IPS-NIHi11 (cell line): Measurements from ENCODE around the gene RND3.

Experiments used
- DNase-seq: peaks from one replicate; pipeline ENCODE4 v3.0.0; 2012; ENCODE audit warnings: mixed read lengths, low spot score

RND3 gene

GRCh38 chr2:150441784-150442183 lies 45.7 kb downstream of the RND3 start:
- no peak for DNase-seq

- no peak for DNase-seq
Measured at GRCh38 chr2:150441226-150441625, 46.2 kb downstream of the RND3 start.

DNA sequence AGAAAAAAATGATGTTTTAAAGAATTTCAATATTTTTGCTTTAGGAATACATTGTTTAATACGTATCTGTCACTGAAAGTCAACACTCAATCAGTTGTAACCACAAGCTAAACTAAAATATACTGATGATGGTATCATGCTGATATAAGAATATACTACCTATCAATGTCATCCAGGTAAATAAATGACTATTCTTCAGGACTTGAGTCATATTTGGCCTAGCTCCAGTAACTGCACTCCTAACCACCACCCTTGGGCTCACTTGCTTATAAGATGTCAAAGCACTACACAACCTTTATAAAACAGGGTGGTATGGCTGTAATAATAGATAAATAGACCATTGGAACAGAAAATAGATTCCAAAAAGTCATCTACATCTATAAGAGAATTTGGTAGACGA lies 48.8 kb downstream of the RND3 start:
- no peak for DNase-seq

DNA sequence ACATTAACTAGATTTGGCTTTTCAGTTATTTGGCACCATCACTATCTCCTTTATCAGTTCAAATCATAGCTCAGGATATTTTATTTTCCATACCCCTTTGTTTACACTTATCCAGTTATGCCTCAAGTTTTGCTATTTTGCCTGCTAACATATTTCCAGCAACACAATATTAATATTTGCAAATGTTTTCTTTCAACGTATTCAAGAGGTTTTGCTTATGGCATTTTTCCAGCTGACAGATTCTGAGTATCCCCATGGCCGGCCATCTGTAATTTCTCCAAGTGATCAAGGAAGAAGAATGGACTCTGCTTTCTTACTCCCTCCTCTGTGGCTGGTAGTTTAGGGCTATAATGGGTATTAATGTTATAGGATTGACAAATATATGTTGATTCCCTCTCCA lies 49.4 kb downstream of the RND3 start:
- no peak for DNase-seq

DNA sequence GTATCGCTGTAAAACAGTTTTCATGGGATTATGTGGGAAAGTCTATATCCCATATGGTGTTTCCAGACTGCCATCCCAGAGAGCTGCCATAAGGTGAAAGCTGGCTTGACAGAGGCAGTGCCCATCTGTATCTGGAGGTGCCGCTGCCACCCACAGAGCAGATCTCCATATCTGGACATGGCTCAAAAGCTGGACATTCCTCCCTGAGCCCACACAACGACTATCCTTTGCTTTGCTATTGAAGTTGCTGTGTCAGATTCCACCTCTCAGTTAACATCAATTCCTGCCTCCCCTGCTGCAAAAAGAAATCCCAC lies 55.2 kb downstream of the RND3 start:
- no peak for DNase-seq

DNA sequence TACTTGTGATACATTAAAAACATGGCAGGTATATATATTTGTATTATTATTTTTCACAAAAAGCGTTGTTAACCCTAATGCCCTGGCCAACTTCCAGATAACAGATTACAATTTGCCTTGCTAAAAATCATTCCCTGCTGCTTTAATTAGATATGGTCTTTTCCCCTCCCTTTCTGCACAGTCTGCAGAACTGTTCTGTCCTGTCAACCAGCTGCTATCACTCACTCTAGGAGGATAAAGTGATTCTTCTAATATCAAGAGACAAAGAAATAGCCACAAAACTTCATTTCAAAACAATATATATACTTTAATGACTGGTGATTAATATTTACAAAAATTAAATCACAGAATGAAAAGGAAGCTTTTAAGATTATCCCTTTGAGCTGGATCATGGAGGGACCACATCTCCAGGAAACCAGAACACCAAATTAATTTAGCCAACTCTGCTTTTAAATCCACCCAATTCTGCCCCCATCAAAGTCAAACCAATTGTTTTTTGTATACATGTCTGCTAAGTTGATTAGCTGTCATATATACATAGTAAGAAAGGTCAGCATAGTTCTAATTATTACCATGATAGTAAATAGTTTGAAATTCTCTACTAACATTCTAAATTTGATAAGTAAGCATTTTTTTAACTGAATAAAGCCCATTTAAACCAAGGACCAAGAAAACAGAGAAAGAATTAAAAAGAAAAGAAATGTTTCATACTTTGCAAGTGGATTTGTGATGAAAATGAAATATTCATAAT lies 55.7 kb downstream of the RND3 start:
- no peak for DNase-seq

DNA sequence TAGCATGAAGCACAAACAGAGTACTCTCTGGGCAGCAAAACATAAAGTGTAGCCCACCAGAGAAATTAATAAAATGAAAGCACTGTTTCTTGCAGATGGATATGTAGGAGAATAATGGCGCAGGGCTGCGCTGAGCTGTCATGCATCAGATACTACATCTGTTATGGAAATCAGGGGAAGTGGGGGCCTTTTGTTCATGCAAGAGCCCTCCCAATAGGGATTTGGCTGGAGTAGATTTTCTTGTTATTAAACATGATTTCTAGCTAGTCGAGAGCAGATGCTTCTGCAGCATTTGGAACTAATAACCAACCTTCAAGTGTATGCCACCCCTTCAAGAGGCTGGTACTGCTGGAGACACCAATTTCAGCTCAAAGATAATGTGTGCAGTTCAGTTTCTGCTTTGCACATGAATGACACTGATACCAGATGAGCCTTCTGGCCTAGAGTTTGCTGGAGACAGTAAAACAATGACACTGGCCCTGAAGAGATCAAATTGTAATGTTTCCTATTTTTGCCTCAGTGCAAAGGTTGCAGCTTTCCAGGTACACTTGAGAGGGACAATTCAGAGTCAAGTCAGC lies 58.0 kb downstream of the RND3 start:
- no peak for DNase-seq

- no peak for DNase-seq
Measured at GRCh38 chr2:150428641-150429040, 58.8 kb downstream of the RND3 start.

DNA sequence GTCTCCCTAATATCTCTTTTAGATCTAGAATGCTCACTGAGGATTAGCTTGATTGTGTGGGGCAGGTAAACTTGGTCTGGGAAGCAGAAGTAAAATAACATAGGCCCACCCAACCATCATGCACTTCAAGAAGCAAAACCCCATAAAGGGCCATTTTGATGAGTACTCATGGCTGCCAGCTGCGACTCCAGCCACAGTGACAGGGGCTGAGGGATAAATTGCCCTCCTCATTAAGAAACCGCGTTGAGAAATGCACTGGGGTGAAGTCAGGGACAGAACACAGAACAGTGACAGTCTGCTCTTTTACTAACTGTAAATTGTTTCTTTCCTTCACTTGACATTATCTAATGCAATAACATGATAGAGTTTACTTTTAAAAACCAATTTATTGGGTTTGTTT lies 60.2 kb downstream of the RND3 start:
- no peak for DNase-seq

DNA sequence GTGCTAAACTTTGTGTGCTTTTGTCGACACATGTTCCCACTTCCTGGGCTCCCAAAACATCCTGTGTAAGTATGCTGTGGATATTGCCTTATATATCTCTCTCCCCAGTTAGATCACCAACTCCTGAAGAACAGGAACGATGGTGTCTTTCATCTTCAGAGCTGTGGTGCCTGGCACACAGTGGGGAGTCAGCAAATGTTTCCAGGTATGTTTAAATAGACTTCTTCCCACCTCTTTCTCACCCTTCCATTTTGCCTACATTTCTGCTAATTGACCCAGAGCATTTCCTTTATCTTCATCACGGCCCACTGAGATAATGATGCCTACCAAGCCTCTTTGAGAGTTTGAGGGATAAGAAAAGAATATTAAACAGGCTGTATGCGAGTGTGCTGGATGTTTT lies 60.7 kb downstream of the RND3 start:
- no peak for DNase-seq

GRCh38 chr2:150426315-150426714 lies 61.2 kb downstream of the RND3 start:
- DNase-seq = no peak

DNA sequence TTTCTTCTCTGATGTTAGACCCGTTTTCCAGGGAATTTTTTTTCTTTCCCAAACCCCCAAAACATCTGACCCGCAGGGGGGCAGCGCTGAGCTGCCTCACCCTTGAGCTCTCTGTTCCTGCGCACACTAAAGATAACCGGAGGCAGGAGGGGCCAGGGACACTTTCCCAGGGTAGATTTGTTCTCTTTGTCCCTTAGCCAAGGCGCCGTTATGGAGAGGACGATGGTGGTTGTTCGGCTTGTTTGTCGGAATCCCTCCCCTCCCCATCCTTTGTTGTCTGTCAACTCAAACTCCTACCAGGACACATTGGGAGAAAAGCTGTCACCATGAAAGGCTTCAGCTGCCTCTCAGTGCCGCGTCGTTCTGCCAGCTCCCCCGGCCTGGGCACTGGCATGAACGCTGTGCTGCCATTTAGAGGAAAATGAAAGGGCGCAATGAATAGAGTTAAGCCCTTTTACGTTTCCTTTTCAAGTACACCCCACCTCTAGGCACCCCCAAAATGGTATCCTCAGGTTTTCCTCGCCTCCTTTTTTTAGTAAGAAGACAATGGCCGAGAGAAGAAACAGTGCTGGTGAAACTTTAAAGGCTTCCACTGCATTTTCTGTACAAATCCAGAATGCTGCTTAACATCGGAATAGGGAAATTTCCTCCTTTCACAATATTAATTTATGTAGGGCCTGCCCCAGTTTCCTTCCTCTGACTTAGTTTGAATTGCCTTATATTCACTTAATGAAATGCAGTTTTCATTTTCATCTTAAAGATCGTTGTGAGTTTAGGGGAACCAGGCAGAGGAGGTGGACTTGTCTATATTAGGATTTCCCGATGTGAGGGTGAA lies 62.1 kb downstream of the RND3 start:
- peak; percentile 26 for DNase-seq

DNA sequence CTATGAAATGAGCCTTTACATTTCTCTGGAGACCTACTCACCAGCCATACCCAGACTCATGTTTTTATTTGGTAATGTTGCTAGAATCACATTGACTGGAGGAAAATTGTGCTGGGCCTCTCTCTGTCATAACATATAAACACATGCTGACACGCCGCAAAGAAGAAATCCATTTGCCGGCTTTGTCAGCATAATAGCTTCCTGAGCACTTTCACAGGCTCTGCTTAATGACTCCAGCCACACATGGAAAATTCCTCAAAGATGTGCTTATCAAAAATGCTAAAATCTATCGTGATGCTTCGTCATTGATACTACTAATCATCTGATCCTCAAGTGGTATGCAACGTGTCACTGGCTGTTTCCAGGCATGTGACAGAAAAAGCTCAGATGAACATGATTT lies 63.1 kb downstream of the RND3 start:
- no peak for DNase-seq

- no peak for DNase-seq
Measured at GRCh38 chr2:150421126-150421651, 66.3 kb downstream of the RND3 start.

DNA sequence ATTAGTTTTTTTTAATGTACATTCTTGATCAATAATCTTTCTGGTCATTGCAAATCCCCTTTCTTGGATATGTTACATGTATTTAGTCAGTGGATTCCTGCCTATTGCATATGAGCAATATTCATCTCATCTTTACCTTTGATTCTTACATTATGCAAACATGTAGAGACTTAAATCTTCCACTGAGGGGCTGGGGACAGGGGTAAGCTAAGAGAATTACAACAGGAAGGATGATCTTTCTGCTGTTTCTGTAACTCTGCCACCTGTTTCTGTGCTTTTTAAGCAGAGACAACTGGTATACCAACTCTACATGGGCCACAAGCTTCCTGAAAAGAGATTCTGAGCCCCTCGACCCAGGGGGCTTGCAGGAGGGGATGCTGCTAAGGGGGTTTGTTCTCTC lies 68.6 kb downstream of the RND3 start:
- DNase-seq = no peak
